A673 (cell line): ENCODE results near the gene AHDC1. TPM values are rescaled to one million over a fixed set of nuclear protein-coding genes. Genes with fewer than 3 reads are reported as not detected.

Experiments used
- BruUV-seq: library from RNA; stranded (reverse); fragments of 400-500 nt; replicated peaks from 2 replicates; lab custom pipeline; 2021; lab: Mats Ljungman, UMichigan
- CTCF ChIA-PET: fragments of 300-600 bp; sonication (Branson Sonifier 250); formaldehyde crosslinking; loops from one replicate; lab custom pipeline; 2022; ENCODE audit warnings: antibody characterized with exemption; lab: Charles Lee
- POLR2A ChIA-PET: fragments of 300-600 bp; sonication (Branson Sonifier 250); formaldehyde crosslinking; loops from one replicate; lab custom pipeline; 2022; ENCODE audit warnings: antibody characterized with exemption; ENCODE audit not compliant: low non-redundant PET; lab: Charles Lee
- DNase-seq: peaks from one replicate; pipeline ENCODE4 v3.0.0-alpha.2; 2015; ENCODE audit warnings: low spot score
- H3K27ac ChIP-seq: fragments of 200-600 bp; sonication (generic); 2 replicates; pipeline ENCODE4 v1.5.1; 2016; ENCODE audit warnings: mixed run types, low read depth, mild to moderate bottlenecking, mixed read lengths, antibody characterized with exemption, low read length; ENCODE audit not compliant: poor library complexity, severe bottlenecking
- H3K27me3 ChIP-seq: fragments of 200-600 bp; sonication (generic); replicated peaks from 2 replicates; pipeline ENCODE4 v1.6.1; 2017; ENCODE audit warnings: mixed run types, low read depth, mild to moderate bottlenecking, mixed read lengths, antibody characterized with exemption, low read length; ENCODE audit not compliant: insufficient read depth, poor library complexity
- H3K36me3 ChIP-seq: fragments of 200-600 bp; sonication (generic); 2 replicates; pipeline ENCODE4 v1.6.1; 2016; ENCODE audit warnings: mixed run types, mild to moderate bottlenecking, mixed read lengths, antibody characterized with exemption, low read length; ENCODE audit not compliant: insufficient read depth, poor library complexity, severe bottlenecking
- H3K4me1 ChIP-seq: fragments of 200-600 bp; sonication (generic); 2 replicates; pipeline ENCODE4 v1.6.1; 2017; ENCODE audit warnings: mixed run types, mild to moderate bottlenecking, mixed read lengths, antibody characterized with exemption, low read length; ENCODE audit not compliant: insufficient read depth, poor library complexity, severe bottlenecking
- H3K4me3 ChIP-seq: fragments of 200-600 bp; sonication (generic); 2 replicates; pipeline ENCODE4 v1.5.1; 2016; ENCODE audit warnings: low read depth, mixed run types, mild to moderate bottlenecking, mixed read lengths, low read length; ENCODE audit not compliant: poor library complexity, severe bottlenecking
- H3K9me3 ChIP-seq: fragments of 200-600 bp; sonication (generic); 2 replicates; pipeline ENCODE4 v1.6.1; 2016; ENCODE audit warnings: mixed run types, low read depth, mild to moderate bottlenecking, mixed read lengths, antibody characterized with exemption, low read length; ENCODE audit not compliant: poor library complexity, severe bottlenecking
- CTCF ChIP-seq: fragments of 300-800, 200-600 bp; sonication (generic); conservative IDR thresholded peaks from 2 replicates; pipeline ENCODE4 v1.5.1; 2017; ENCODE audit warnings: low read depth, mild to moderate bottlenecking, antibody characterized with exemption, low read length, moderate library complexity, mixed read lengths
- EZH2 ChIP-seq: fragments of 200-600 bp; sonication (generic); IDR thresholded peaks from 2 replicates; pipeline ENCODE4 v1.6.1; 2017; ENCODE audit warnings: borderline replicate concordance, low read depth, mild to moderate bottlenecking, mixed read lengths, antibody characterized with exemption, low read length; ENCODE audit not compliant: poor library complexity, severe bottlenecking
- intact Hi-C: fragments of 100-400 bp; cut with micrococcal nuclease; formaldehyde crosslinking; loops from one replicate; pipeline ENCODE4 v1.10.0; 2022; ENCODE audit not compliant: unreplicated experiment
- total RNA-seq: library from RNA; stranded (reverse); gene quantifications from 2 replicates; pipeline ENCODE4 v1.2.3, GENCODE V29; 2021

AHDC1 gene
- total RNA-seq, 1 experiment from 2014 or later, result 33.2 TPM

- ChIA-PET POLR2A (no interaction called here), CTCF (interaction anchor here (1.3 kb wide), 1 partner anchor 35 kb away, joined by 3 read pairs; no protein-coding TSS in a partner anchor)
- intact Hi-C loops, result no loop called here
- Histone ChIP-seq H3K36me3 (no peaks in the 10 kb centered on the region), H3K27ac (no peak overlapping the region), H3K9me3 (no peaks in the 10 kb centered on the region), H3K27me3 (no peaks in the 10 kb centered on the region), H3K4me3 (no peak overlapping the region), H3K4me1 (peaks cover 65% of the 10 kb centered on the region)
- DNase-seq, result peak; percentile 56
- no TSS peak for BruUV-seq
- TF ChIP-seq EZH2 (no peak), CTCF (no peak)
Observed at GRCh38 chr1:27591622-27592021, 12.3 kb downstream of the AHDC1 start.

GRCh38 chr1:27590917-27591508 lies 12.9 kb downstream of the AHDC1 start:
- no peaks in the 10 kb centered on the region for H3K36me3 ChIP-seq
- ChIA-PET POLR2A (no interaction called here), CTCF (no interaction called here)
- H3K27me3 ChIP-seq, result no peaks in the 10 kb centered on the region
- peak overlapping the region; percentile 59 for H3K27ac ChIP-seq
- no TSS peak for BruUV-seq
- intact Hi-C loops, result no loop called here
- H3K4me3 ChIP-seq, result no peak overlapping the region
- no peak for DNase-seq
- H3K4me1 ChIP-seq, result peaks cover 65% of the 10 kb centered on the region
- TF ChIP-seq EZH2, result no peak
- no peak for TF ChIP-seq CTCF
- no peaks in the 10 kb centered on the region for H3K9me3 ChIP-seq

- peak overlapping the region; percentile 59 for H3K27ac ChIP-seq
- ChIA-PET POLR2A (no interaction called here), CTCF (interaction anchor here (0.7 kb wide), 1 partner anchor 545 kb away, joined by 6 read pairs; no protein-coding TSS in a partner anchor)
- no TSS peak for BruUV-seq
- peaks cover 62% of the 10 kb centered on the region for H3K4me1 ChIP-seq
- H3K4me3 ChIP-seq, result no peak overlapping the region
- TF ChIP-seq EZH2 (no peak), CTCF (no peak)
- intact Hi-C loops, result no loop called here
- peak; percentile 77 for DNase-seq
- H3K36me3 ChIP-seq, result no peaks in the 10 kb centered on the region
- no peaks in the 10 kb centered on the region for H3K9me3 ChIP-seq
- H3K27me3 ChIP-seq, result no peaks in the 10 kb centered on the region
Observed at GRCh38 chr1:27589841-27590426, 14.0 kb downstream of the AHDC1 start.
